Measurements from ENCODE around the gene MED13.

GRCh38 chr17:62024866-62025265, 40.2 kb downstream of the MED13 start:
- TF ChIP-seq CTCF (IDR thresholded peaks at IDR 0.05; ENCODE audit: low read depth, low read length) = no peak
- no peak for TF ChIP-seq POLR2A (IDR thresholded peaks at IDR 0.05; ENCODE audit: extremely low read depth, insufficient read length)
- no peak for TF ChIP-seq MYC (IDR thresholded peaks at IDR 0.05; ENCODE audit: low read depth, low read length)
